GM12801 (cell line): ENCODE measurements around the gene C22orf23.

Experiments used
- CTCF ChIP-seq: IDR thresholded peaks from one replicate; pipeline ENCODE4 v1.5.1; 2011; ENCODE audit warnings: control low read depth; ENCODE audit not compliant: insufficient read length; ENCODE audit errors: extremely low read depth

The C22orf23 gene

GRCh38 chr22:37957232-37957631 is 3.8 kb upstream of the C22orf23 start:
- TF ChIP-seq CTCF = no peak

DNA sequence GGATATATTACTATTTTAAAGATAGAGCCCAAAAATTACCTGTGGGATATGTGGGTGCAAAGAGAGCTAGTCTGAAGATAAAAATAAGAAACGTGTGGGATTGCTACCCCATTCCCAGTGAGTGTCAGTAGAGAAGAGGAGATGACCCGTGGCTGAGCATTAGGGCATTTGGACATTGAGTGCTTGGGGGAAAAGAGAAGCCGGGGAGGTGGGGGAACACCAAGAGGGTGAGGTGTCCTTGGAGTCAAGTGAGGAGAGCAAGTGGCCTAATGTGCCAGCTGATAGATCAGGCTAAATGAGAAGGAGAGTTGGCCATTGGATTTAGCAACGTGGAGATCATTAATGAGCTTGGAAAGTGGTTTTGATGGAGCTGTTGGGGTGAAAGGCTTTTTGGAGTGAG is 1.3 kb upstream of the C22orf23 start:
- TF ChIP-seq CTCF = no peak

DNA sequence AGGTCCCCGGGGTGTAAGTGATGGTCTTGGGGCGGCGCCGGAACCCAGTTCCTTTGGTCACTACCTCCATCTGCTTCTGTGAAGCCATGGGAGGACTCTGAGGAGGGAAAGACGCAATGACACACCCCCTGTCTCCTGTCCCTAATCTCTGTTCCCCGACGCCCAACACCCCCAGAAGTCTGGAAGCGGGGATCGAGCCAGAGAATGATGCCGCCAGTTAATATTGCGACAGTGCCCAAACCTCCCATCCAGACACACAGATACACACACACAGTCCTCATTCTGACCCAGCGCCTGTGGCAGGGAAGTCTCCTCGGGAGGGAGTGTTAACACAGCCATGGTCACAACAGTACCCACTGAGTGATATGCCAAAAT is 352 bp downstream of the C22orf23 start:
- TF ChIP-seq CTCF = no peak

DNA sequence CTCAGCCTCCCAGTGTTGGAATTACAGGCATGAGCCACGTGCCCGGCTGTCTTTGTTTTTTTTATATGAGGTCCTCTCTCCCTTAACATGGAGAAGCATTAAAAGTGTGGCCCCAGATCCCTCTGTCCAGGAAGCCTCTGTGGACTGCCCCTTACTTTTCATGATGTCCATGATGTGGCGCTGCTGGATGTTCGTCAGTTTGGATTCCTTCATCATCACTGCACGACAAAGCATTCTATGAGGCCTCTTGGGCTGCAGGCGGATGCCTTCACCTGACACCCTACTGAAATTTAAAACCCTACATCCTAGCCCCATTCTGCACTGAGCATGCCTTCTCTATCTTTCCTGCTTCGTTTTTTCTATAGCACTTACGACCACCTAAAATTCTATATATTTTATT is 2.1 kb downstream of the C22orf23 start:
- no peak for TF ChIP-seq CTCF

GRCh38 chr22:37943825-37944198 is 9.6 kb downstream of the C22orf23 start:
- no peak for TF ChIP-seq CTCF

- TF ChIP-seq CTCF = no peak
Measured at GRCh38 chr22:37943136-37943824, 10.1 kb downstream of the C22orf23 start.

GRCh38 chr22:37942133-37942532 is 11.3 kb downstream of the C22orf23 start:
- TF ChIP-seq CTCF = no peak
